HFF-Myc (cell line): ENCODE results near the gene CCN6.
A peak's percentile ranks its signal among the peaks of the same experiment; 100 is the strongest.
"Not testable (repeated sequence)": the region's sequence is repeated elsewhere in the genome, so short reads cannot be mapped to it uniquely, and the experiment has no call there.

Source experiments
- DNase-seq: peaks from one replicate; pipeline ENCODE4 v3.0.0-alpha.2; 2011; ENCODE audit warnings: low read depth; ENCODE audit errors: extremely low read depth
- H3K4me3 ChIP-seq: replicated peaks from 2 replicates; pipeline ENCODE4 v1.5.1; 2011; ENCODE audit warnings: low read depth, mild to moderate bottlenecking, control low read depth, low read length
- CTCF ChIP-seq: IDR thresholded peaks from 2 replicates; pipeline ENCODE4 v1.5.1; 2012; ENCODE audit warnings: mild to moderate bottlenecking, low read depth, low read length, control low read depth; ENCODE audit errors: missing control alignments

CCN6 gene

GRCh38 chr6:112049026-112049799, 4.7 kb upstream of the CCN6 start:
- no peak for DNase-seq
- TF ChIP-seq CTCF: no peak
- no peak overlapping the region for H3K4me3 ChIP-seq

GRCh38 chr6:112049996-112050395, 3.9 kb upstream of the CCN6 start:
- DNase-seq: no peak
- no peak overlapping the region for H3K4me3 ChIP-seq
- TF ChIP-seq CTCF: no peak

GRCh38 chr6:112050429-112050828, 3.5 kb upstream of the CCN6 start:
- TF ChIP-seq CTCF: no peak
- no peak overlapping the region for H3K4me3 ChIP-seq
- no peak for DNase-seq

- H3K4me3 ChIP-seq, DNase-seq: not testable (repeated sequence)
These were observed 2.6 kb upstream of the CCN6 start for GRCh38 chr6:112051251-112051740.

- no peak for TF ChIP-seq CTCF
- no peak overlapping the region for H3K4me3 ChIP-seq
These were observed 769 bp downstream of the CCN6 start for GRCh38 chr6:112054555-112055190.

GRCh38 chr6:112058243-112059032, 4.5 kb downstream of the CCN6 start:
- peak; percentile 6 for DNase-seq
- no peak overlapping the region for H3K4me3 ChIP-seq
- no peak for TF ChIP-seq CTCF

More at GRCh38 chr6:112054555-112055190, 769 bp downstream of the CCN6 start:
- DNase-seq: no peak

- no peak for DNase-seq
- no peak for TF ChIP-seq CTCF
- no peak overlapping the region for H3K4me3 ChIP-seq
These were observed 7.7 kb downstream of the CCN6 start for GRCh38 chr6:112061605-112062004.
